H1 (cell line): Measurements from ENCODE around the gene RCSD1. TPM values are rescaled to one million over a fixed set of nuclear protein-coding genes. Genes with fewer than 3 reads are reported as not detected.

Source experiments
- CEBPB ChIP-seq: IDR thresholded peaks from 2 replicates; pipeline ENCODE4 v1.6.1; 2012; ENCODE audit warnings: low read depth, low read length
- CHD2 ChIP-seq: IDR thresholded peaks from 2 replicates; pipeline ENCODE4 v1.6.1; 2012; ENCODE audit warnings: low read length, improper control_type of control experiment
- CREB1 ChIP-seq: IDR thresholded peaks from 2 replicates; pipeline ENCODE4 v1.6.1; 2012; ENCODE audit warnings: inconsistent platforms
- CTCF ChIP-seq, 3 experiments: IDR thresholded peaks; 1 replicate in 2 of 3; 2 replicates in 1 of 3; pipeline versions ENCODE4 v1.5.1 to v1.6.1; 2011; ENCODE audit warnings: low read length in 3 of 3, mild to moderate bottlenecking in 3 of 3, inconsistent platforms in 2 of 3, low read depth in 1 of 3, moderate library complexity in 1 of 3; ENCODE audit not compliant: insufficient read depth in 1 of 3; ENCODE audit errors: control extremely low read depth in 1 of 3
- POU5F1 ChIP-seq: IDR thresholded peaks from 2 replicates; pipeline ENCODE4 v1.6.1; 2011; ENCODE audit warnings: low read depth, mild to moderate bottlenecking, low read length, moderate library complexity
- SIX5 ChIP-seq: IDR thresholded peaks from 2 replicates; pipeline ENCODE4 v1.6.1; 2011; ENCODE audit warnings: mild to moderate bottlenecking, low read depth, low read length
- ZNF274 ChIP-seq: IDR thresholded peaks from 2 replicates; pipeline ENCODE4 v1.7.0; 2012; ENCODE audit warnings: low read length, borderline replicate concordance; ENCODE audit errors: extremely low read depth
- polyA plus RNA-seq, 7 experiments: library from polyadenylated mRNA; depleted of rRNA in 3 of 7; stranded (reverse) in 5 of 7; unstranded in 2 of 7; fragments of >200 nt in 5 of 7; fragments of 200-250 nt in 2 of 7; gene quantifications; 1 replicate in 5 of 7; 2 replicates in 1 of 7; 4 replicates in 1 of 7; pipeline versions ENCODE4 v1.2.1 to v1.2.3, GENCODE V29; 2011 to 2013; ENCODE audit warnings: missing spikeins in 2 of 7, mixed read lengths in 2 of 7
- total RNA-seq: library from RNA; stranded (reverse); fragmentation: NEBNext Ultra II Directional; extraction: Animal tissue kit (Norgen Biotek cat#: 25700); gene quantifications from 2 replicates; pipeline ENCODE4 v1.2.1, GENCODE V29; 2021
- TF ChIP-seq, protein P1 (sequence below): fragments of 300-600 bp; sonication (generic); IDR thresholded peaks from 2 replicates; pipeline ENCODE4 v1.7.1; 2012; ENCODE audit warnings: low read length, moderate library complexity, mild to moderate bottlenecking, inconsistent platforms; ENCODE audit not compliant: insufficient replicate concordance

RCSD1 gene
- total and polyA plus RNA-seq, 2 of the 8 experiments (the other 6 are each of a cell fraction or from before 2014, with no cell fraction given), result 0.47 to 0.69 TPM

- TF ChIP-seq, protein P1, sequence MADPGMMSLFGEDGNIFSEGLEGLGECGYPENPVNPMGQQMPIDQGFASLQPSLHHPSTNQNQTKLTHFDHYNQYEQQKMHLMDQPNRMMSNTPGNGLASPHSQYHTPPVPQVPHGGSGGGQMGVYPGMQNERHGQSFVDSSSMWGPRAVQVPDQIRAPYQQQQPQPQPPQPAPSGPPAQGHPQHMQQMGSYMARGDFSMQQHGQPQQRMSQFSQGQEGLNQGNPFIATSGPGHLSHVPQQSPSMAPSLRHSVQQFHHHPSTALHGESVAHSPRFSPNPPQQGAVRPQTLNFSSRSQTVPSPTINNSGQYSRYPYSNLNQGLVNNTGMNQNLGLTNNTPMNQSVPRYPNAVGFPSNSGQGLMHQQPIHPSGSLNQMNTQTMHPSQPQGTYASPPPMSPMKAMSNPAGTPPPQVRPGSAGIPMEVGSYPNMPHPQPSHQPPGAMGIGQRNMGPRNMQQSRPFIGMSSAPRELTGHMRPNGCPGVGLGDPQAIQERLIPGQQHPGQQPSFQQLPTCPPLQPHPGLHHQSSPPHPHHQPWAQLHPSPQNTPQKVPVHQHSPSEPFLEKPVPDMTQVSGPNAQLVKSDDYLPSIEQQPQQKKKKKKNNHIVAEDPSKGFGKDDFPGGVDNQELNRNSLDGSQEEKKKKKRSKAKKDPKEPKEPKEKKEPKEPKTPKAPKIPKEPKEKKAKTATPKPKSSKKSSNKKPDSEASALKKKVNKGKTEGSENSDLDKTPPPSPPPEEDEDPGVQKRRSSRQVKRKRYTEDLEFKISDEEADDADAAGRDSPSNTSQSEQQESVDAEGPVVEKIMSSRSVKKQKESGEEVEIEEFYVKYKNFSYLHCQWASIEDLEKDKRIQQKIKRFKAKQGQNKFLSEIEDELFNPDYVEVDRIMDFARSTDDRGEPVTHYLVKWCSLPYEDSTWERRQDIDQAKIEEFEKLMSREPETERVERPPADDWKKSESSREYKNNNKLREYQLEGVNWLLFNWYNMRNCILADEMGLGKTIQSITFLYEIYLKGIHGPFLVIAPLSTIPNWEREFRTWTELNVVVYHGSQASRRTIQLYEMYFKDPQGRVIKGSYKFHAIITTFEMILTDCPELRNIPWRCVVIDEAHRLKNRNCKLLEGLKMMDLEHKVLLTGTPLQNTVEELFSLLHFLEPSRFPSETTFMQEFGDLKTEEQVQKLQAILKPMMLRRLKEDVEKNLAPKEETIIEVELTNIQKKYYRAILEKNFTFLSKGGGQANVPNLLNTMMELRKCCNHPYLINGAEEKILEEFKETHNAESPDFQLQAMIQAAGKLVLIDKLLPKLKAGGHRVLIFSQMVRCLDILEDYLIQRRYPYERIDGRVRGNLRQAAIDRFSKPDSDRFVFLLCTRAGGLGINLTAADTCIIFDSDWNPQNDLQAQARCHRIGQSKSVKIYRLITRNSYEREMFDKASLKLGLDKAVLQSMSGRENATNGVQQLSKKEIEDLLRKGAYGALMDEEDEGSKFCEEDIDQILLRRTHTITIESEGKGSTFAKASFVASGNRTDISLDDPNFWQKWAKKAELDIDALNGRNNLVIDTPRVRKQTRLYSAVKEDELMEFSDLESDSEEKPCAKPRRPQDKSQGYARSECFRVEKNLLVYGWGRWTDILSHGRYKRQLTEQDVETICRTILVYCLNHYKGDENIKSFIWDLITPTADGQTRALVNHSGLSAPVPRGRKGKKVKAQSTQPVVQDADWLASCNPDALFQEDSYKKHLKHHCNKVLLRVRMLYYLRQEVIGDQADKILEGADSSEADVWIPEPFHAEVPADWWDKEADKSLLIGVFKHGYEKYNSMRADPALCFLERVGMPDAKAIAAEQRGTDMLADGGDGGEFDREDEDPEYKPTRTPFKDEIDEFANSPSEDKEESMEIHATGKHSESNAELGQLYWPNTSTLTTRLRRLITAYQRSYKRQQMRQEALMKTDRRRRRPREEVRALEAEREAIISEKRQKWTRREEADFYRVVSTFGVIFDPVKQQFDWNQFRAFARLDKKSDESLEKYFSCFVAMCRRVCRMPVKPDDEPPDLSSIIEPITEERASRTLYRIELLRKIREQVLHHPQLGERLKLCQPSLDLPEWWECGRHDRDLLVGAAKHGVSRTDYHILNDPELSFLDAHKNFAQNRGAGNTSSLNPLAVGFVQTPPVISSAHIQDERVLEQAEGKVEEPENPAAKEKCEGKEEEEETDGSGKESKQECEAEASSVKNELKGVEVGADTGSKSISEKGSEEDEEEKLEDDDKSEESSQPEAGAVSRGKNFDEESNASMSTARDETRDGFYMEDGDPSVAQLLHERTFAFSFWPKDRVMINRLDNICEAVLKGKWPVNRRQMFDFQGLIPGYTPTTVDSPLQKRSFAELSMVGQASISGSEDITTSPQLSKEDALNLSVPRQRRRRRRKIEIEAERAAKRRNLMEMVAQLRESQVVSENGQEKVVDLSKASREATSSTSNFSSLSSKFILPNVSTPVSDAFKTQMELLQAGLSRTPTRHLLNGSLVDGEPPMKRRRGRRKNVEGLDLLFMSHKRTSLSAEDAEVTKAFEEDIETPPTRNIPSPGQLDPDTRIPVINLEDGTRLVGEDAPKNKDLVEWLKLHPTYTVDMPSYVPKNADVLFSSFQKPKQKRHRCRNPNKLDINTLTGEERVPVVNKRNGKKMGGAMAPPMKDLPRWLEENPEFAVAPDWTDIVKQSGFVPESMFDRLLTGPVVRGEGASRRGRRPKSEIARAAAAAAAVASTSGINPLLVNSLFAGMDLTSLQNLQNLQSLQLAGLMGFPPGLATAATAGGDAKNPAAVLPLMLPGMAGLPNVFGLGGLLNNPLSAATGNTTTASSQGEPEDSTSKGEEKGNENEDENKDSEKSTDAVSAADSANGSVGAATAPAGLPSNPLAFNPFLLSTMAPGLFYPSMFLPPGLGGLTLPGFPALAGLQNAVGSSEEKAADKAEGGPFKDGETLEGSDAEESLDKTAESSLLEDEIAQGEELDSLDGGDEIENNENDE, result no peak
- TF ChIP-seq SIX5 (no peak), CREB1 (no peak), CTCF (IDR thresholded peaks at IDR 0.05; ENCODE audit: control extremely low read depth in 1 of 3, insufficient read depth in 1 of 3, low read depth in 1 of 3, low read length in 3 of 3) (no peak), POU5F1 (no peak), ZNF274 (no peak), CHD2 (no peak), CEBPB (no peak)
Observed at GRCh38 chr1:167722870-167723251, 92.8 kb downstream of the RCSD1 start (continued).
